Measurements from ENCODE around the gene OXCT1.
A peak's percentile ranks its signal among the peaks of the same experiment; 100 is the strongest.

The OXCT1 gene

GRCh38 chr5:41842777-41843176, 27.4 kb downstream of the OXCT1 start:
- Histone ChIP-seq H3K4me3 (no peak overlapping the region), H3K27me3 (no peaks in the 10 kb centered on the region), H3K9me3 (replicated peaks in 1 of 11) (no peaks in the 10 kb centered on the region), H3K9ac (no peak overlapping the region), H3K36me3 (peaks cover 6 to 72% (median 54%) of the 10 kb centered on the region in 11 experiments; a peak in 21 of 22 replicates), H3K4me1 (peaks cover 0 to 32% (median 0%) of the 10 kb centered on the region in 10 experiments; a peak in 5 of 20 replicates), H4K20me1 (no peaks in the 10 kb centered on the region), H3K27ac (no peak overlapping the region), H3K4me2 (peak overlapping the region in 2 of 11 experiments; percentile 9 to 22; a peak in 2 of 22 replicates)
- no peak for TF ChIP-seq Cebpa-rat (IDR thresholded peaks at IDR 0.05)

GRCh38 chr5:41841325-41841724, 28.9 kb downstream of the OXCT1 start:
- H3K4me3 ChIP-seq = no peak overlapping the region
- H3K9me3 ChIP-seq (replicated peaks in 1 of 11) = no peaks in the 10 kb centered on the region
- no peak overlapping the region for H3K9ac ChIP-seq
- no peaks in the 10 kb centered on the region for H4K20me1 ChIP-seq
- no peaks in the 10 kb centered on the region for H3K27me3 ChIP-seq
- H3K4me2 ChIP-seq = no peak overlapping the region
- H3K36me3 ChIP-seq = peaks cover 9 to 86% (median 69%) of the 10 kb centered on the region in 11 experiments; a peak in 21 of 22 replicates
- no peak for TF ChIP-seq Cebpa-rat (IDR thresholded peaks at IDR 0.05)
- peaks cover 0 to 32% (median 0%) of the 10 kb centered on the region in 10 experiments; a peak in 5 of 20 replicates for H3K4me1 ChIP-seq
- no peak overlapping the region for H3K27ac ChIP-seq

DNA sequence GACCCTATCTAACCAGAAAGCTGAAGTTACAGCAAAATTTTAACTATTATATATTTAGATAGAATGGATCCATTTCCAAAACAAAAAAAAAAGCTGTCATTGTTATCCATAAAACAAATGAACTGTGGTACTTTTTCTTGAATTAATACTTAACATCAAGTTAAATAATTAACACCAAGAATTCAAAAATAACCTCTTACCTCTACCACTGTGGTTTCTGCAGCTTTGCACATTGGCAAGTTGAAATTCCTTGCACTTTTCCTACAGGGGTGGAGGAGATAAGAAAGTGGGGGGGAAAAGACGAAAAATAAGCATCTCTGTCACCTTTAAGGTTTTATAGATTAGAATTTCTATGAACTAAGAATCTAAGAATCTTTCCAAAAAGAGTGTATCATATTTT, 30.0 kb downstream of the OXCT1 start:
- no peak for TF ChIP-seq Cebpa-rat (IDR thresholded peaks at IDR 0.05)
- no peak overlapping the region for H3K27ac ChIP-seq

GRCh38 chr5:41837793-41838192, 32.4 kb downstream of the OXCT1 start:
- Histone ChIP-seq H3K4me2 (no peak overlapping the region), H3K27me3 (no peaks in the 10 kb centered on the region), H3K9ac (no peak overlapping the region), H3K27ac (no peak overlapping the region), H4K20me1 (0 out of 22 replicates have a peak, but pooled peaks cover 0 to 5% (median 0%) of the 10 kb centered on the region in 11 experiments), H3K4me1 (peaks cover 0 to 9% (median 0%) of the 10 kb centered on the region in 10 experiments; a peak in 5 of 20 replicates), H3K4me3 (no peak overlapping the region), H3K9me3 (replicated peaks in 1 of 11) (no peaks in the 10 kb centered on the region), H3K36me3 (peaks cover 23 to 98% (median 81%) of the 10 kb centered on the region in 11 experiments; a peak in 21 of 22 replicates)
- TF ChIP-seq Cebpa-rat (IDR thresholded peaks at IDR 0.05) = no peak

More for the DNA sequence above, 30.0 kb downstream of the OXCT1 start:
- Histone ChIP-seq H3K9ac (no peak overlapping the region), H4K20me1 (0 out of 22 replicates have a peak, but pooled peaks cover 0 to 5% (median 0%) of the 10 kb centered on the region in 11 experiments), H3K27me3 (no peaks in the 10 kb centered on the region), H3K4me2 (no peak overlapping the region), H3K36me3 (peaks cover 14 to 92% (median 77%) of the 10 kb centered on the region in 11 experiments; a peak in 21 of 22 replicates), H3K4me1 (peaks cover 0 to 32% (median 0%) of the 10 kb centered on the region in 10 experiments; a peak in 5 of 20 replicates), H3K9me3 (replicated peaks in 1 of 11) (no peaks in the 10 kb centered on the region), H3K4me3 (no peak overlapping the region)

DNA sequence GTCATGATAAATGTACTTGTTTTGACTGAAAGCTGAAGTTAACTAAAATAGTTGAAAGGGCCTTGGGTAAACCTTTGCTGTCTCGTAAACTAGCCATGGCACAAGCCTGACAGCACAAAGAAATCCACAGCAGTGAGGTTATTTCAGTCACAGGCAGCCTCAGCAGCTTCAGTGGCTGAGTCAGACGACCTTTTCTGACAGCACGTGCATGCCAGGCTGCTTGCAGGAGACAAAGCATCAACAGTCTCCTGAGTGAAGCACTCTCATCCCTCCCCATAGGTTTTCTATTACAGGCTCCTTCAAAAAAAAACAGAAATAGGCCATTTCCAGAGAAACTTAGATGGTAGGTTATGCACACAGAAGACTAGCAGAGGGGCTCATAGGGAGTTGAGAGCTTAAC, 34.6 kb downstream of the OXCT1 start:
- H3K4me3 ChIP-seq = no peak overlapping the region
- TF ChIP-seq Cebpa-rat (IDR thresholded peaks at IDR 0.05) = no peak

GRCh38 chr5:41834506-41834905, 35.7 kb downstream of the OXCT1 start:
- Histone ChIP-seq H3K4me1 (0 out of 20 replicates have a peak, but pooled peaks cover 0 to 3% (median 0%) of the 10 kb centered on the region in 10 experiments), H4K20me1 (0 out of 22 replicates have a peak, but pooled peaks cover 0 to 5% (median 0%) of the 10 kb centered on the region in 11 experiments), H3K9ac (no peak overlapping the region), H3K36me3 (peaks cover 44 to 100% (median 84%) of the 10 kb centered on the region in 11 experiments), H3K27ac (no peak overlapping the region), H3K4me2 (no peak overlapping the region), H3K9me3 (replicated peaks in 1 of 11) (no peaks in the 10 kb centered on the region), H3K27me3 (no peaks in the 10 kb centered on the region), H3K4me3 (no peak overlapping the region)
- no peak for TF ChIP-seq Cebpa-rat (IDR thresholded peaks at IDR 0.05)

More for the DNA sequence above, 34.6 kb downstream of the OXCT1 start:
- Histone ChIP-seq H3K4me2 (no peak overlapping the region), H3K9ac (no peak overlapping the region), H3K9me3 (replicated peaks in 1 of 11) (no peaks in the 10 kb centered on the region), H3K27me3 (no peaks in the 10 kb centered on the region), H3K36me3 (peaks cover 40 to 98% (median 82%) of the 10 kb centered on the region in 11 experiments), H4K20me1 (0 out of 22 replicates have a peak, but pooled peaks cover 0 to 5% (median 0%) of the 10 kb centered on the region in 11 experiments), H3K4me1 (0 out of 20 replicates have a peak, but pooled peaks cover 0 to 4% (median 0%) of the 10 kb centered on the region in 10 experiments), H3K27ac (no peak overlapping the region)

GRCh38 chr5:41832430-41832829, 37.8 kb downstream of the OXCT1 start:
- Histone ChIP-seq H3K4me3 (no peak overlapping the region), H3K9me3 (replicated peaks in 1 of 11) (no peaks in the 10 kb centered on the region), H3K4me1 (no peaks in the 10 kb centered on the region), H3K27ac (no peak overlapping the region), H3K4me2 (no peak overlapping the region), H3K9ac (no peak overlapping the region), H3K27me3 (no peaks in the 10 kb centered on the region), H3K36me3 (peaks cover 36 to 98% (median 78%) of the 10 kb centered on the region in 11 experiments), H4K20me1 (0 out of 22 replicates have a peak, but pooled peaks cover 0 to 5% (median 0%) of the 10 kb centered on the region in 11 experiments)
- TF ChIP-seq Cebpa-rat (IDR thresholded peaks at IDR 0.05) = no peak

- TF ChIP-seq Cebpa-rat (IDR thresholded peaks at IDR 0.05) = no peak
- H3K4me3 ChIP-seq = no peak overlapping the region
- no peak overlapping the region for H3K9ac ChIP-seq
- H3K4me2 ChIP-seq = no peak overlapping the region
- no peak overlapping the region for H3K27ac ChIP-seq
- 0 out of 22 replicates have a peak, but pooled peaks cover 0 to 5% (median 0%) of the 10 kb centered on the region in 11 experiments for H4K20me1 ChIP-seq
- H3K9me3 ChIP-seq (replicated peaks in 1 of 11) = no peaks in the 10 kb centered on the region
- H3K36me3 ChIP-seq = peaks cover 32 to 98% (median 78%) of the 10 kb centered on the region in 11 experiments
- no peaks in the 10 kb centered on the region for H3K27me3 ChIP-seq
- no peaks in the 10 kb centered on the region for H3K4me1 ChIP-seq
Measured at GRCh38 chr5:41831155-41831554, 39.1 kb downstream of the OXCT1 start.

DNA sequence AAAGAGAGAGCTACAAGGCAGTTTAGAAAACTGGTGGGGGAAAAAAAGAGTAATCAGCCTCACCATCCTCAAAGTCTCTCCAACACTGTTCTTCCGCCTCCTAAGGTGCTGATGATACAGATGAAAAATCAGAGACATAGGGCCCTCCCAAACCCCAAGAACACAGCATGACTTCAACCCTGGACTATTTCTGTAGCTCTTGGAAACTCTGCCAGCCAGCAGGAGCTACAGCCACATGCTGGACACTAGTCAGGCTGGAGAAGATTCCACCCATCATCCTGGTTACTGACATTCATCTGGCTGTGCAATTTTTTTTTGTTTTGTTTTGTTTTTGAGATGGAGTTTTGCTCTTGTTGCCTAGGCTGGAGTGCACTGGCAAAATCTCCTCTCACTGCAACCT, 42.4 kb downstream of the OXCT1 start:
- Histone ChIP-seq H3K27me3 (no peaks in the 10 kb centered on the region), H3K36me3 (peaks cover 30 to 89% (median 56%) of the 10 kb centered on the region in 11 experiments), H3K27ac (no peak overlapping the region), H3K9ac (no peak overlapping the region), H3K4me2 (no peak overlapping the region), H3K9me3 (replicated peaks in 1 of 11) (no peaks in the 10 kb centered on the region), H4K20me1 (no peaks in the 10 kb centered on the region), H3K4me1 (no peaks in the 10 kb centered on the region), H3K4me3 (no peak overlapping the region)
- no peak for TF ChIP-seq Cebpa-rat (IDR thresholded peaks at IDR 0.05)

All from BLaER1 treated with 17β-estradiol and CSF1 and Interleukin-3, amounts not matched to agents 10 nM and 100 nM (cell line).